Left colon (tissue), 2 donors: ENCODE data around the gene DCDC1. TPM values are rescaled to one million over a fixed set of nuclear protein-coding genes. Genes with fewer than 3 reads are reported as not detected.
A peak's percentile ranks its signal among the peaks of the same experiment; 100 is the strongest.

Experiments
- ATAC-seq: fragments of 200-7000 bp; cut with Tn5 transposase; one replicate; pipeline ENCODE4 v1.9.1; 2020; ENCODE audit warnings: mild to moderate bottlenecking, moderate library complexity
- DNase-seq, 2 donors: peaks; one replicate each; pipeline ENCODE4 v3.0.0-alpha.2; 2020
- intact Hi-C, 2 donors: fragments of 100-400 bp; cut with DNase I in 1 of 2; cut with micrococcal nuclease in 1 of 2; formaldehyde crosslinking; loops; one replicate each; pipeline versions ENCODE4 v1.11.2 to v1.14.0; 2022; cut with DNase I, micrococcal nuclease
- total RNA-seq, 2 donors: library from RNA; stranded (reverse); fragmentation: NEBNext Ultra II Directional; extraction: Animal tissue kit (Norgen Biotek cat#: 25700); gene quantifications; one replicate each; pipeline ENCODE4 v1.2.1, GENCODE V29; 2021
- donor health status: DM: no; HTN: no; CAD: no.
- donor health status: DM: yes; HTN: yes; CAD: no.

DCDC1 gene
- total RNA-seq, 2 donors from 2014 or later, result not detected

DNA sequence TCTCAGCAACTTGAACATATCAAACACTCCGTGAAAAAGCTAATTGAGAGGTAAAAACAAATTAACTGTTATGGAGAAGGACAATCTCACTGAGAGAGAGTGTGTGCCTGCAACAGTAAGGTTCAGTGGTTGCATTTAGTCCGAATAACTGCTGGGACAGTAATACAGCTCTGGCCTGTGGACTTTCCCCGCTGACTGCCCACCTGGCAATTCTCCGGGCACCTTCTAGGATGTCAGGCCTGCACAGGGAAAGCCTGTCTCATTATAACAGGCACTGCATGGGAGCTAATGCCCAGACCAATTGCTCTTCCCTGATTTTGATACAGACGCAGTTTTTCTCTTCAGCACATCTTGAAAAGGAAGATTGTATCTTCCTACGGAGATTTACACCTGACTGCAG, 251.0 kb downstream of the DCDC1 start:
- no peak for DNase-seq
- intact Hi-C loops, result no loop called here
- no peak for ATAC-seq

GRCh38 chr11:31117038-31117437, 252.5 kb downstream of the DCDC1 start:
- intact Hi-C loops, result no loop called here

DNA sequence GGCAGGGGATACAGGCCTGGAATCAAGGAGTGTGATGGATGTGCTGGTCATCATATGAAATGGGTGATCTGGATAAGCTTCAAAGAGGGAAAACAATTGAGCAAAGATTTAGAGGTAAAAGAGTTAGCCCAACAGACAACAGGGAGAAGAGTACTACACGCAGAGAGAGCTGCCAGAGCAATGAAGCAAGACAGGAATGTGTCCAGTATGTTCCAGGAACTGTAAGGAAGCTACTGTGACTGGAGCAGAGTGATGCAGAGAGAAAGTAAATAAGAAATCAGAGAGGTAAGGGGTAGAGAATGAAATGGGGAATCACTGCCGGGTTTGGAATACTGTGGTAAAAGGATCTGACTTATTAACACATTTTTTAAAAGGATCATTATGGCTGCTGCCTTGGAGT, 255.1 kb downstream of the DCDC1 start:
- no peak for ATAC-seq

More at GRCh38 chr11:31117038-31117437, 252.5 kb downstream of the DCDC1 start:
- DNase-seq, result no peak
- ATAC-seq, result no peak

DNA sequence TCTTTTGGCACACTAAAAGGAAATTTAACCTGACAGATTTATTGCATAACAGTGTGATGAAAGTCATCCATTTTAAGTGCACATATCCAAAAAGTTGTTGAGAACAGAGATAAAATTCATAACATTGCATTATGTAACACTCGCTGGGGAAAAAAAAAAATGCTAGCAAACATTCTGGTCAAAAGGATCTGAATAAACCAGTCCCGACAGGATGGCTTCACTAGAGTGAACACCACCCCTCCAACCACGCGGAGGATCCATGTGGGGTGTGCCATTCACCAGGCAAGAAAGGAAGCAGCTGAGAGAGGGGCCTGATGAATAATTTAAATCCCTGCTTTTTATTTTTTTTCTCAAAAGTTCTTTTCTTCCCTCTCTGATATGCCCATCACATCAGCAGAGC, 258.7 kb downstream of the DCDC1 start:
- ATAC-seq (no peak), DNase-seq (no peak)
- intact Hi-C loops, result no loop called here

More for the DNA sequence above, 255.1 kb downstream of the DCDC1 start:
- no peak for DNase-seq
- intact Hi-C loops, result no loop called here

- no peak for DNase-seq
- intact Hi-C loops, result no loop called here
- ATAC-seq, result no peak
Measured at GRCh38 chr11:31109446-31109845, 260.1 kb downstream of the DCDC1 start.

GRCh38 chr11:31107649-31108048, 261.9 kb downstream of the DCDC1 start:
- DNase-seq (no peak), ATAC-seq (no peak)
- intact Hi-C loops, result no loop called here

DNA sequence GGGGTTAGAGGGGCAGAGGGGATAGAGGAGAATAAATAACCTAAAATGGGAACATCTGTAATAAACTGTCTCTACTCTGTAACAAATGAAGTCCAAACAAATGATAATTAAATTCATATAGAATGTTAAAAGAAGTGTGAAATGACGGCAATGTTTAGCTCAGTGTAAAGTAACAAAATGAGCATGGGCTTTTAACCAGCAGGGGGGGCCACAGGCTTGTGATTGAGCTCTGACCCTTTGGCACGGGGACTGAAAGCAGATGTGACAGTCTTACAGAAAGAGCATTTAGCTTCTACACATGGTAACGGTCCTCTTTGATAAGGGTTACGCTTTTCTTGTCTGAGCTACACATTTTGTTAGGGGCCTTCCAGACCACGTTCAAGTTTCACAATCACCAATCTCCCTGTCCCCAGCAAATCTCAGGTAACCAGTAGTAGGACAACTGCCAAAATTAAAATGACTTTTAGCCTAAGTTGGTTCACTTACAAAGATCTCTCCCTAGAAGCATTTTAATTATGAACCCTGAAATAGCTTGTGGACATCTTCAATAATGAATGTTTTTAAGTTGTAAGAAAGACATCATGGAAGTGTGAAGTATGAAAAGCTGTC, 262.5 kb downstream of the DCDC1 start:
- intact Hi-C loops, result no loop called here
- DNase-seq (peak in 1 of 2 donors; percentile 62), ATAC-seq (peak; percentile 63)

DNA sequence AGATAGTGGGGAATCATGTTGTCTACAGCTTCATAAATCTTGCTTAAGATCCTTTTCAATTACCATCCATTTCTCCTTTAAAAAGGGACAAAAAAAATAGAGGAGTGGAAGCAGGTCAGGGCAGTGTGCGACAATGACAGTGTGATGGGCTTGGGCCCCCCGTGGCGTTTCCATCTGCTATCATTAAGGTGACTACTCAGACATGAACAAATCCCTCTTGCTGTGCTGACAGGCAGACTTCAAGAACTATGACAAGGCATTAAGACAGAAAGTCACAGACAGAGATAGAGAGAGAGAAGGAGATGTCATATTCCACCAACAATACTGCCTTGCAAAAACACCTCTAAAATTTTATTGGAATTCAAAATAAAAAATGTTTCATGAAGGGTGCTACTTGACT, 263.2 kb downstream of the DCDC1 start:
- no peak for ATAC-seq
- intact Hi-C loops, result no loop called here
- no peak for DNase-seq

DNA sequence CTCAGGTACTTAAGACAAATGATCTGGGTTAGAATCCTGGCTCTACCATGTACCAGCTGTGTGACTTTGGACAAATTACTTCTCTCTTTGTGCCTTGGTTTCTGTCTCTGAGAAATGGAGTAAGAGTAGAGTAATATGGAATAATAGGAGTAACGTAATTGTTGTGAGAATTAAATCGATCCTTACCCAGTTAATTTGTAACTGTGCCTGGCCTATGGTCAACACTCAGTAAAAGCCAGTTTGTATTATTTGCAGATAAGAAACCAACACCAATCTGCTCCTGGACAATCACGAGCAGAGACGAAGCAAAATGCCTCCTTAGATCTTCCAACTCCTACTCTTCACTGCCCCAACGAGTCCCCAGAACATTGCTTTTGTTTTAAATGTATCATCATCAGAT, 266.7 kb downstream of the DCDC1 start:
- intact Hi-C loops, result no loop called here
- DNase-seq (no peak), ATAC-seq (no peak)

DNA sequence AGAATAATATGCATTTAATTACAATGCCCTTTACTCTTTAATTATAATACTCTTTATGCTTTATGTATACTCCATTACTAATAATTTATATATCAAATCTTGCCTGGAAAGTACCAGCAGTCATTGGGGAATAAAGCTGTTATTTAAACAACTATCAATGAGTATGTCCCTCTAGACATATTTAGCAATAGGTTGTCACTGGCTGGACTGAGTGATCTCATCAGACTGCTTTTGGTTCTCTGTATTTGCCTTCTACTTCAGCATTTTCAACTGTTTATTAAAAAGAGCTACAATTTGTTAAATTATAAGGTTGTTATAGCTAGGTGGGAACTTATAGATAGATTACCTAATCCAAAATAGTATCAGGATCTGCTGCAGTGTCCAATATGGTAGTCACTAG, 267.2 kb downstream of the DCDC1 start:
- no peak for ATAC-seq
- no peak for DNase-seq
- intact Hi-C loops, result no loop called here

DNA sequence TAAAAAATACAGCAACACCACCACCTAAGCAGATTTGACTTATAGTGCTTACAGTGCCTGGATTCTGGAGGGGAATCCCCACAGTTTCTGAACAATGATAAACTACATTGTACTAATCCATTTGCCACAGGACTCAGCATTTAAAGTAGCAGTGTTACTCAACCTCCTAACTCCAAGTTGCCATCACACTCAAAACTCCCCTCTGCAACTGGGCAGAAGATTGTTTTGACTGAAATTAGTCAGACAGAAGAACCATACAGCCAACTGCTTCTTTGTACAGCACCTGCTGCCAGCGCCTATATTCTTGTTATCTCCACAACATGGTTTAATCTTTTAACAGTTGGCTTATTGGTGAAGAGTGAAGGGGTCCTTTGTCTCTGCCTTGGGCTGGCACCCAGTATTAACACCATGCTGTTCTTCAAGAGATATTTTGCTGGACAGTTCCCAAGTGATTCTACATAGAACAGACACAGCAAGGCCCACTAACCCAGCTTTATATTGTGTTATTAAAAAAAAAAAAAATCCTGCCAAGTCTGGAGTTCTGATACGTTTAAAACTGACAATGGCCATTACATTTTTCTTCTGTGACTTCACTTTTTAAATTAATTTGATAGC, 273.2 kb downstream of the DCDC1 start:
- no peak for ATAC-seq

GRCh38 chr11:31092638-31093037, 276.9 kb downstream of the DCDC1 start:
- intact Hi-C loops, result no loop called here
- ATAC-seq (no peak), DNase-seq (no peak)

More for the DNA sequence above, 273.2 kb downstream of the DCDC1 start:
- intact Hi-C loops, result no loop called here
- DNase-seq, result no peak

GRCh38 chr11:31089117-31089516, 280.4 kb downstream of the DCDC1 start:
- DNase-seq, result no peak

DNA sequence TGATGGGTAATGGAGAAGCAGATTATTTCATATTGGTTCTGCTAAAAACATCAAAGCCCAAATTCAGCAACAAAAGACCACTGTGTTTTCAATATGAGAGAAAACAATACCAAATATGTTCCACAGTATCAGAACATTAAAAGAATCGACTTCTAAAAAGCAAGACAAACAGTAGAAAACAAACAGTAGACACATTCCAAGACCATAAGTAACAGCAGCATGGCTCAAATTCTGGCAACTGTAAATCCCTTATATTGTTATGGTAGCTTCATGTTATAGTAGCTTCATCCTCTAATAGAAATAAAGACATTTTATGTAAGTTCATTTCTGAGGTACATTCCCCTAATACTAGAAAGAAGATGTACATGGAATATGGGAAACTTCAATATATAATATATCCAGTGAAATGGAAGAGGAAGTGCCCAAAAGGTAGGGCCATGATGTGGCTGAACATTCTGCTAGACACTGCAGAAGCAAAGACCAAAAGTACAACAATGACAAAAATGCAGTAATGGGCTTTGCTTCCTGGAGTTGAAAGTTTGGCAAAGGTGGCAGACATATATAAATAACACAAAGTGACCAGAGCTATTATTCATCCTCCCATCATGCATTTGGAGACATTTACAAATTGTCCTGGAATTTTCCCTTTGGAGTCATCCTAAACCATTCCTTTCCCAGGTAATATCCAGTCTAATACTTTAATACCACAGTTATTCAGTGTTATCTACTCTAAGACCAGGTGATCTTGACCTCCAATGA, 299.9 kb downstream of the DCDC1 start:
- ATAC-seq (no peak), DNase-seq (no peak)
- intact Hi-C loops, result no loop called here

More at GRCh38 chr11:31089117-31089516, 280.4 kb downstream of the DCDC1 start:
- intact Hi-C loops, result no loop called here
- no peak for ATAC-seq

GRCh38 chr11:31060880-31061279, 308.7 kb downstream of the DCDC1 start:
- no peak for ATAC-seq
- intact Hi-C loops, result no loop called here
- no peak for DNase-seq

DNA sequence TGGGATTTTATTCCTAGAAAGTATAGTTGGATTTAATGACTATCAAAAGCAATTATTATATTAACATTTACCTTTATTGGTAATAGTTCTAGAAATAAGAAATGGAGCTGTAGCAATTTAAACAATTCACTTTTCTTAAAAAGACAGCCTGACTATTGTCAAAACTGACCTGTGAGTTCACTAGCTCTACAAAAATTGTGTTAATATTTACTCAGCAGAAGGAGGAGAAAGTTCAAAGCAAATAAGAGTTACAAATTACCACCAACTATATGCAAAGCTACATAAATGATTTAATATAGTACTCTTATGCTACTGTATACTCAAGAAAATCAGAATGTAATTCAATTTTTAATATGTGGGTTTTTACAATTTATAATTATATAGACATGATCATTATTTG, 310.0 kb downstream of the DCDC1 start:
- DNase-seq (no peak), ATAC-seq (no peak)
- intact Hi-C loops, result no loop called here

DNA sequence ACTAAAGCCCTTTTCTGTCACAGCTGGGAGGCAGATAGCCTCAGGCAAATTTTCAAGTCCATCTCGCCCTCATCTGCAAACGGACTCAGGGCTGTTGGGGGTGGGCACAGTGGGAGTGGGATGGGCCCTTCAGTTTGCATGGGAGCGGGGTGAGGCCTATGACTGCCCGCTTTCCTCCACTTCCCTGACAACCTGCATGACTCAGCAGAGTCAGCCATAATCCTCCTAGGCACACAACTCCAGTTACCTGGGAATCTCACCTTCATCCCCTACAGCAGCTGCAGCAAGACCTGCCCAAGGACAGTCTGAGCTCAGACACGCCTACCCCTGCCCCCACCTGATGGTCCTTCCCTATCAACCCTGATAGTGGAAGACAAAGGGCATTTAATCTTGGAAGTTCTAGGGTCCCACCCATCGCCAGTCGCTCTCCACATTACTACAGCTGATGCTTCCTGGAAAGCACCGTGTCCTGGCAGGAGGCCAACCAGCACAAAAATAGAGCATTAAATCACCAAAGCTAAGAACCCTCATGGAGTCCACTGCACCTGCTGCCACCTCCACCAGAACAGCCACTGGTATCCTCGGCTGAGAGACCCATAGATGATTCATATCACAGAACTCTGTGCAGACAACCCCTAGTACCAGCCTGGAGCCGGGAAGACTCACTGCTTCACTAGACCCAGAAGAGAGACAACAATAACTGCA, 319.3 kb downstream of the DCDC1 start:
- intact Hi-C loops, result no loop called here
- peak; percentile 25 for ATAC-seq
- peak; percentile 14 to 27 for DNase-seq

DNA sequence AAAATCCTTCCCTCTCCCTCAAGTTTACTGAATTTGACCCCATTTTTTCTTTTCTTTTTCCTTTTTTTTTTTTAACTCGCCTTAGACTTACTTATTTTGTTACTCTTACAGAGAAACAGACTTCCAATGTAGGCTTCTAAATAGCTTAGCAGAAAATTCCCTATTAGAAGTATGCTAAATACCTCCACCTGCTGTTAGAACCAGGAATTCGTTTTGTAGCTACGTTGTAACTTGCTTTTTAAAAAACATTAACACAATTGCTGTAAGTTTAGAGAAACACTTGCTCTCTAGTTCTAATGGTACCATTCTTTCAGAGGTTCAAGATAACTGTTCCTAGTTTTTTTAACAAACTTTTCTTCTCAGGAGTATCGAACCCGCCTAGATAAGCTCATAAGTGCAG, 324.2 kb downstream of the DCDC1 start:
- intact Hi-C loops, result no loop called here

DNA sequence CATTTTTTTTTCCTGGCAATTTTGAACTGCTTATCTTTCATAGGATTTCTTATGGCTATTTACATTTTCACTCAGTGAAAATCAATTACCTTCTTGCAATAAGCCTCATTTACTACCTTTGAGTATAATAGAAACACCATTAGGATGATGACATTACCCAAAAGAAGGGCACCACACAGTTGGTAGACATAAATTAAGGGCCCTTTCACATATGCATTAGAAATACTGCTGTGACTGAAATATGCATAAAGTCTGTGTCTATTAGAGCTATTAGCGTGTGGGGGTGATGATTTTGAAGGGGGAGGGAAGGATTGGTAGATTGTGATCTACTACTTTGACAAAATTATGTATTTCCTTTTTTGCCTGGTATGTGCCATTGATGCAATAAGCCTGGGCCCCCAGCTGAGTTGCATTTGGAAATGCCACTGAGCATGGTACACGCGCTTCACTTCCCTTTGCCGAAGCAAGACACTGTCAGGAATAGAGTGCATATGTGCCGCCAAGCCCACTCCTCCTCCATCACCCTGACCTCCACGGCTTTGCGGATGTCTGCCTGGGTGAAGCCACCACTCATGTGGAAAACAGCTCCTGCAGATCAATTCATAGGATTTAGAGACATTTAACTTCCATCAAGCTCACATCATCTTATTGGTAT, 339.3 kb downstream of the DCDC1 start:
- DNase-seq, result no peak
- intact Hi-C loops, result no loop called here
- ATAC-seq, result no peak

More for the DNA sequence above, 324.2 kb downstream of the DCDC1 start:
- DNase-seq (no peak), ATAC-seq (no peak)
